Measurements from ENCODE around the gene HOXA5. TPM values are rescaled to one million over a fixed set of nuclear protein-coding genes. Genes with fewer than 3 reads are reported as not detected.
A peak's percentile ranks its signal among the peaks of the same experiment; 100 is the strongest.

Gene HOXA5
- total RNA-seq, 1 experiment from 2014 or later, result 10.6 TPM

GRCh38 chr7:27138985-27139333 is 4.5 kb downstream of the HOXA5 start:
- H3K27me3 Mint-ChIP-seq (ENCODE audit: unreplicated experiment), result no peaks in the 10 kb centered on the region
- intact Hi-C loops (cut with micrococcal nuclease; ENCODE audit: unreplicated experiment), result no loop called here
- CTCF ChIA-PET, result no interaction called here
- H3K4me1 Mint-ChIP-seq (ENCODE audit: low read depth, unreplicated experiment), result peaks cover 36% of the 10 kb centered on the region
- no peak overlapping the region for H3K27ac Mint-ChIP-seq (ENCODE audit: unreplicated experiment)
- no peak overlapping the region for H3K4me3 Mint-ChIP-seq (ENCODE audit: low read depth, unreplicated experiment)
- TF ChIP-seq CTCF (IDR thresholded peaks at IDR 0.05; ENCODE audit: unreplicated experiment), result no peak
- no peaks in the 10 kb centered on the region for H3K9me3 Mint-ChIP-seq (ENCODE audit: low read depth, unreplicated experiment)
- BruUV-seq (replicated peaks), result no TSS peak
- H3K36me3 Mint-ChIP-seq (ENCODE audit: insufficient read depth, unreplicated experiment), result peaks cover 4% of the 10 kb centered on the region
- no peak for DNase-seq

GRCh38 chr7:27138472-27138871 is 5.0 kb downstream of the HOXA5 start:
- peaks cover 4% of the 10 kb centered on the region for H3K36me3 Mint-ChIP-seq (ENCODE audit: insufficient read depth, unreplicated experiment)
- H3K27me3 Mint-ChIP-seq (ENCODE audit: unreplicated experiment), result no peaks in the 10 kb centered on the region
- no TSS peak for BruUV-seq (replicated peaks)
- TF ChIP-seq CTCF (IDR thresholded peaks at IDR 0.05; ENCODE audit: unreplicated experiment), result no peak
- CTCF ChIA-PET, result no interaction called here
- H3K9me3 Mint-ChIP-seq (ENCODE audit: low read depth, unreplicated experiment), result no peaks in the 10 kb centered on the region
- no peak overlapping the region for H3K27ac Mint-ChIP-seq (ENCODE audit: unreplicated experiment)
- H3K4me3 Mint-ChIP-seq (ENCODE audit: low read depth, unreplicated experiment), result no peak overlapping the region
- peaks cover 41% of the 10 kb centered on the region for H3K4me1 Mint-ChIP-seq (ENCODE audit: low read depth, unreplicated experiment)
- DNase-seq, result no peak
- intact Hi-C loops (cut with micrococcal nuclease; ENCODE audit: unreplicated experiment), result no loop called here

GRCh38 chr7:27137640-27138315 is 5.7 kb downstream of the HOXA5 start:
- H3K27ac Mint-ChIP-seq (ENCODE audit: unreplicated experiment), result no peak overlapping the region
- no TSS peak for BruUV-seq (replicated peaks)
- H3K4me3 Mint-ChIP-seq (ENCODE audit: low read depth, unreplicated experiment), result no peak overlapping the region
- no peaks in the 10 kb centered on the region for H3K27me3 Mint-ChIP-seq (ENCODE audit: unreplicated experiment)
- intact Hi-C loops (cut with micrococcal nuclease; ENCODE audit: unreplicated experiment), result no loop called here
- DNase-seq, result no peak
- peaks cover 4% of the 10 kb centered on the region for H3K36me3 Mint-ChIP-seq (ENCODE audit: insufficient read depth, unreplicated experiment)
- no peaks in the 10 kb centered on the region for H3K9me3 Mint-ChIP-seq (ENCODE audit: low read depth, unreplicated experiment)
- CTCF ChIA-PET, result no interaction called here
- H3K4me1 Mint-ChIP-seq (ENCODE audit: low read depth, unreplicated experiment), result peaks cover 48% of the 10 kb centered on the region
- no peak for TF ChIP-seq CTCF (IDR thresholded peaks at IDR 0.05; ENCODE audit: unreplicated experiment)

DNA sequence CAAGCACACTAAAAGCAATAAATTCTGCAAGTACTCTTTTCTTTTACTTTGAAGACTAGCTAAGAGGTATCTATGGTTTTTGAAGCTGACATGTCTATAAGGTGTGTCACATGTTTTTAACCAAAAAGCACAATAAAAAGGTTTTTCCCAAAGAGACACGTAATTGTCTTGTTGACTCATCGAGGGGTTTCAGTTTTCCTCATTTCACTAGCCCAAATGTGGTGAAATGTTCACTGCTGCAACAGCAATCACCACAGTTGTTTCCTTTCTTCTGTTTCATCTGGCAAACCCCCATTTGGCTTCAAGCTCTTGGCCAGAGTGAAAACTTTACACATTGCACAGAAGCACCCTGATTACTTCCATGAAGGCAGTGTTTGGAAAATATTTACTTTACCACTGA is 9.1 kb downstream of the HOXA5 start:
- no peaks in the 10 kb centered on the region for H3K27me3 Mint-ChIP-seq (ENCODE audit: unreplicated experiment)
- H3K4me3 Mint-ChIP-seq (ENCODE audit: low read depth, unreplicated experiment), result peak overlapping the region; percentile 39
- H3K9me3 Mint-ChIP-seq (ENCODE audit: low read depth, unreplicated experiment), result no peaks in the 10 kb centered on the region
- TF ChIP-seq CTCF (IDR thresholded peaks at IDR 0.05; ENCODE audit: unreplicated experiment), result no peak
- peak overlapping the region; percentile 77 for H3K27ac Mint-ChIP-seq (ENCODE audit: unreplicated experiment)
- BruUV-seq (replicated peaks), result no TSS peak
- DNase-seq, result no peak
- peaks cover 48% of the 10 kb centered on the region for H3K4me1 Mint-ChIP-seq (ENCODE audit: low read depth, unreplicated experiment)
- peaks cover 4% of the 10 kb centered on the region for H3K36me3 Mint-ChIP-seq (ENCODE audit: insufficient read depth, unreplicated experiment)
- intact Hi-C loops (cut with micrococcal nuclease; ENCODE audit: unreplicated experiment), result no loop called here
- CTCF ChIA-PET, result interaction anchor here (0.9 to 1.7 kb wide), 4 partner anchors 16 to 274 kb away, joined by 3 to 9 read pairs (median 4); no protein-coding TSS in a partner anchor

Measured in Calu3 (cell line).